ENCODE measurements around the gene XPO1.
"Not testable (repeated sequence)": the region's sequence is repeated elsewhere in the genome, so short reads cannot be mapped to it uniquely, and the experiment has no call there.

XPO1 gene, protein sequence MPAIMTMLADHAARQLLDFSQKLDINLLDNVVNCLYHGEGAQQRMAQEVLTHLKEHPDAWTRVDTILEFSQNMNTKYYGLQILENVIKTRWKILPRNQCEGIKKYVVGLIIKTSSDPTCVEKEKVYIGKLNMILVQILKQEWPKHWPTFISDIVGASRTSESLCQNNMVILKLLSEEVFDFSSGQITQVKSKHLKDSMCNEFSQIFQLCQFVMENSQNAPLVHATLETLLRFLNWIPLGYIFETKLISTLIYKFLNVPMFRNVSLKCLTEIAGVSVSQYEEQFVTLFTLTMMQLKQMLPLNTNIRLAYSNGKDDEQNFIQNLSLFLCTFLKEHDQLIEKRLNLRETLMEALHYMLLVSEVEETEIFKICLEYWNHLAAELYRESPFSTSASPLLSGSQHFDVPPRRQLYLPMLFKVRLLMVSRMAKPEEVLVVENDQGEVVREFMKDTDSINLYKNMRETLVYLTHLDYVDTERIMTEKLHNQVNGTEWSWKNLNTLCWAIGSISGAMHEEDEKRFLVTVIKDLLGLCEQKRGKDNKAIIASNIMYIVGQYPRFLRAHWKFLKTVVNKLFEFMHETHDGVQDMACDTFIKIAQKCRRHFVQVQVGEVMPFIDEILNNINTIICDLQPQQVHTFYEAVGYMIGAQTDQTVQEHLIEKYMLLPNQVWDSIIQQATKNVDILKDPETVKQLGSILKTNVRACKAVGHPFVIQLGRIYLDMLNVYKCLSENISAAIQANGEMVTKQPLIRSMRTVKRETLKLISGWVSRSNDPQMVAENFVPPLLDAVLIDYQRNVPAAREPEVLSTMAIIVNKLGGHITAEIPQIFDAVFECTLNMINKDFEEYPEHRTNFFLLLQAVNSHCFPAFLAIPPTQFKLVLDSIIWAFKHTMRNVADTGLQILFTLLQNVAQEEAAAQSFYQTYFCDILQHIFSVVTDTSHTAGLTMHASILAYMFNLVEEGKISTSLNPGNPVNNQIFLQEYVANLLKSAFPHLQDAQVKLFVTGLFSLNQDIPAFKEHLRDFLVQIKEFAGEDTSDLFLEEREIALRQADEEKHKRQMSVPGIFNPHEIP (N-terminal part only)

DNA sequence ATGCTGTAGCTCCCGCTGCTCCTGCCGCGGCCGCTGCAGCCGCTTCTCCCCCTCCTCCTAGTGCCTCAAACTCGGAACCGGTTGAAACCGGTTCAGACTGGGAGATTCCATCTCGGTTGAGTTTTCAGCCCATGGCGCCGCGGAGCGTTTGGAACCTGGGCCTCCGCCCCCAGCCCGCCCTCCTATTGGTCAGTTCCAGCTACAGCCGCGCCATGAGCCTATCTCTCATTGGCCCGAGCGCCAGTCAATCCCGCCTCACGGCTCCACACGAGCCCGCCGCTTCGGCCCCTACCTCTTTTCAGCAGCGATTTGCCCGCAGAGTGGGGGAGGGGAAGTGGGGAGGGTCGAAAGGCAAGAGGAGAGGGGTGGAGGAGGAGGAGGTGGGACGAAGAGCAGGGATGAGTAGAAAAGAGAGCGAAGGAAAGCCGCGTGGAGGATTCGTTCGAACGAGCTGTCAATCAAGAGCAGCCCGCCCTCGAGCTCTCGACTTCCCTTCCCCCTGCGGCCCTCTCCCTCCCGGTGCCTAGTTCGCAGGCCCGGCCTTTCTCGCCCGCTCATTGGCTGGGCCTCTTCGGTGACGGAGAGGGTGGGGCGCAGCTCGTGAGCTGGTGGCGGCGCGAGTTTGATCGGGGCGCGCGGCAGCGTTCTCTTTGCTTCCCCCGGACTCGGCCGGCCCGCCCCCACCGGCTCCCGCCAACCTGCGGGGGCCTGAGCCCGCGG is at the start of gene XPO1:
XPO1 (minus strand) TSS at position 157 of the 720 bp plus-strand sequence. CDS start 4,459 bp downstream, outside the sequence.
- peak; percentile 99 for DNase-seq (ENCODE audit: low read depth in 3 of 3)

DNA sequence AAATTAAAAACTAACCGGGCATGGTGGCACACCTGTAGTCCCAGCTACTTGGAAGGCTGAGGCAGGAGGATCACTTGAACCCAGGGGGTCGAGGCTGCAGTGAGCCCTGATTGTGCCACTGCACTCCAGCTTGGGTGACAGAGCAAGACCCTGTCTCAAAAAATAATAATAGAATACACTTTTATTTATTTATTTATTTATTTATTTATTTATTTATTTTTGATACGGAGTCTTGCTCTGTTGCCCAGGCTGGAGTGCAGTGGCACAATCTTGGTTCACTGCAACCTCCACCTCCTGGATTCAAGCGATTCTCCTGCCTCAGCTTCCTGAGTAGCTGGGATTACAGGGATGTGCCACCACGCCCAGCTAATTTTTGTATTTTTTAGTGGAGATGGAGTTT is 48.8 kb upstream of the XPO1 start:
- not testable (repeated sequence) for DNase-seq (ENCODE audit: low read depth in 3 of 3)

DNA sequence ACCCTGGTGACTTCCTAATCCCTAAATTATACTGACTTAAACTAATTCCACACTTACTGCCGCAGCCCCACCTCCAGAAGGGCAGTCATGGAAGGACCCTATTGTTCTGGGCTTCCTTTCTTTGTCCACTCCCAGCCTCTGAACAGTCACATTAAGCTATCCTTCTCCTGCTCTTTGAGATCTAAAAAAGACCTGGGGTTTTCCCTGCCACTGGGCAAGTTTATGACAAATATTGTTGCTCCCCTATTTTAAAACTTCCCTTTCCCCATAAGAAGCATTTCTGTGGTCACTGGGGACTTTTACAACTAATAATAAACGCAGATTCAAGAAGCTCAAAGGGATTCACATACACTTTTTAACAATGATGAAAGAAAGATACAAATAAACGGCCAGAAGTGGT is 47.2 kb upstream of the XPO1 start:
- DNase-seq (ENCODE audit: low read depth in 3 of 3): no peak

DNA sequence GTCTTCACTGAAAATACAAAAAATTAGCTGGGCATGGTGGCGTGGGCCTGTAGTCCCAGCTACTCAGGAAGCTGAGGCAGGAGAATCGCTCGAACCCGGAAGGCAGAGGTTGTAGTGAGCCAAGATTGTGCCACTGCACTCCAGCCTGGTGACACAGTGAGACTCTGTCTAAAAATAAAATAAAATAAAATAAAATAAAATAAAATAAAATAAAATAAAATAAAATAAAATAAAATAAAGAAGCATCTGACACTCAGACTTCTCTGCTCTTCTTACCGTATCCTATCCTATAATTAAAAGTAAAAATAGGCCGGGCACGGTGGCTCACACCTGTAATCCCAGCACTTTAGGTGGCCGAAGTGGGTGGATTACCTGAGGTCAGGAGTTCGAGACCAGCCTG is 46.2 kb upstream of the XPO1 start:
- not testable (repeated sequence) for DNase-seq (ENCODE audit: low read depth in 3 of 3)

DNA sequence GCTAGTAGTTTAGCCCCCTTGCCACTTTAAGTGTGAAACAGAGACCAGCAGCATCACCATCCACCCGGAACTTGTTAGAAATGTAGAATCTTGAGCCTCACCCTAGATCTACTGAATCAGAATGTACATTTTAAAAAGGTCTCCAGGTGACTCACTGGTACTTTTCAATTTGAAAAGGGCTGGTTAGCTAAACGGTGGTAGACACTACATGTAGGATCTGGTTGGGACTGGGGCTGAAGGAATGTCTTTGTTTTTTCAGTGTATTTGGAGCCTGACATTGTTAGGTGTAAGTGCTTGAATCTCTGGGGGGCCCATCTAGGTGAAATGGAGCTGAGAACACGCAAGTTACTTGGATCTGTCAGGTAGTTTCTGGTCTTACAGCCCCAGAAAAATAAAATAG is 44.0 kb upstream of the XPO1 start:
- no peak for DNase-seq (ENCODE audit: low read depth in 3 of 3)

DNA sequence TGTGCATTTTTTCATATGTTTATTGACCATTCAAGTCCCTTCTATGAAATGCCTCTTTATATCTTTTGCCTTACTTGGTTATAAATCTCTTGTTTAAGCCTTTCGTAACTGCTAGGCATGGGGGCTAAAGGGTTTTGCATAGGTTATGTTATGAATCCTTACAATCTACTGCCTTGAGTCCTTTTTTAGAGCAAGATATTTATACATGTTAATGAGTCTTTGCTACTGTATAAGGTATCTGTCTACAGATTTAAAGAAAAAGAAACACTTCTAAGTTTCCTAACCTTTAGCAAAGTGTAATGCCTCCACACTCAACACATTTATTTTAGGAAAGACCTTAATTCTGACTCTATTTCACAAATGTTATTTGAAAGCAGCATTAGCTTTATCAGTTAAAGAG is 43.6 kb upstream of the XPO1 start:
- DNase-seq (ENCODE audit: low read depth in 3 of 3): no peak

DNA sequence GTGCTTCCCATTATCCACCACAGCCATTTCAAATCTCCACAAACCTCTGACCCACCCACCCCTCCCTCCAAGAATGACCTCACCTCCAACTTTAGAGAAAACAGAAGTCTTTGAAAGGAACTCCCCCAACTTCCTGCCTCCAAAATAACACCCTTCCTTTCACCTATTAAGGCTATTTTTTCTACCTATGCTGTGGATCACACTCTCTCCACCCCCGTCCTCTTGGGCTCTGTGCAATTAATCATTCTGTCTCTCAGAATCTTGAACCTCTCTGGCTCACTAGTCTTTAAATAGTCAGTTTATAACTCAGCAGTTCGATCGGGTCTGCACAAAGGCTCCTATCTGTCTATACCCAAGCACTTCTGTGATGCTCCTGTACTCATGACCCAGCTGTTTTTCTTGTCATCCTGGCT is 37.3 kb upstream of the XPO1 start:
- no peak for DNase-seq (ENCODE audit: low read depth in 3 of 3)

DNA sequence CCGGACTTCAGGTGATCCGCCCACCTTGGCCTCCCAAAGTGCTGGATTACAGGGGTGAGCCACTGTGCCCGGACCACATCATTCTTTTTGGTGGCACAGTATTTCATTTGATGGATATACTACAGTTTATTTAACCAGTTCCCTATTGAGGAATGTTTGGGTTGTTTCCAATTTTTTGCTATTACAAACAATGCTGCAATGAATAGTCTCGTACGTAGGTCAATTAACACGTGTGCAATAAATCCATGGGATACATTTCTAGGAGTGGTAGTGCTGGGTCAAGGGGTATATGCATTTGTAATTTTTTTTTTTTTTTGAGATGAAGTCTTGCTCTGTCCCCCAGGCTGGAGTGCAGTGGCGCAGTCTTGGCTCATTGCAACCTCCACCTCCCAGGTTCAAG is 28.4 kb upstream of the XPO1 start:
- no peak for DNase-seq (ENCODE audit: low read depth in 3 of 3)

DNA sequence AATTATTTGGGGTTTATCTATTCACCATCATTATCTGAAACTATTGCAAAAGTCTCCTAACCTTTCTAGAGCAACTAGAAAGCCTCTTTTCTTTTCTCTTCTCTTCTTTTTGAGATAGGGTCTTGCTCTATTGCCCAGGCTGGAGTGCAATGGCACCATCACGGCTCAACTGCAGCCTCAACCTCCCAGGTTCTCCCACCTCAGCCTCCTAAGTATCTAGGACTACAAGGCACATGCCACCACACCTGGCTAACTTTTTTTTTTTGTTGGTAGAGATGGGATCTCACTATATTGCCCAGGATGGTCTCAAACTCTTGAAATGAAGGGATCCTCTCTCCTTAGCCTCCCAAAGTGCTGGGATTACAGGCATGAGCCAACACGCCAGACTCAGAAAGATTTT is 24.5 kb upstream of the XPO1 start:
- DNase-seq (ENCODE audit: low read depth in 3 of 3): no peak

DNA sequence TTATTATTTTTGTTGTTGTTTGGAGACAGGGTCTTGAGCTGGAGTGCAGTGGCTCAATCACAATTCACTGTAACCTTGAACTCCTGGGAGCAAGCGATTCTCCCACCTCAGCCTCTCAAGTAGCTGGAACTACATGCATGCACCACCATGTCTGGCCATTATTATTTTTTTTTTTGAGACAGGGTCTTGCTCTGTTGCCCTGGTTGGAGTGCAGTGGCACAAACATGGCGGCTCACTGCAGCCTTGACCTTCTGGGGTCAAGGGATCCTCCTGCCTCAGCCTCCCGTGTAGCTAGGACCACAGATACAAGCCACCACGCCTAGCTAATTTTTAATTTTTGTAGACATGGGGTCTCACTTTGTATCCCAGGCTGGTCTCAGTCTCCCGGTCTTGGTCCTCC is 20.0 kb upstream of the XPO1 start:
- no peak for DNase-seq (ENCODE audit: low read depth in 3 of 3)

DNA sequence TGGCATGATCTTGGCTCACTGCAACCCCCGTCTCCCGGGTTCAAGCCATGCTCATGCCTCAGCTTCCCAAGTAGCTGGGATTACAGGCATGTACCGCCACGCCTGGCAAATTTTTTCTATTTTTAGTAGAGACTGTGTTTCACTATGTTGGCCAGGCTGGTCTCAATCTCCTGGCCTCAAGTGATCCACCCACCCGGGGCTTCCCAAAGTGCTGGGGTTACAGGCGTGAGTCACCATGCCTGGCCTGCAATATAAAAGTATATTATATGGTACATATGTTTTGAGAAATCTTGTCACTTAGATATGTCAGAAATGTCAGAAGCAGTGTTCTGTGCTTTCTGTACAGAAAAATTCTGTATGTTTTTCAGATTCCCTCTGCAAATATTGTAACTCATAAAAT is 19.2 kb upstream of the XPO1 start:
- DNase-seq (ENCODE audit: low read depth in 3 of 3): no peak

DNA sequence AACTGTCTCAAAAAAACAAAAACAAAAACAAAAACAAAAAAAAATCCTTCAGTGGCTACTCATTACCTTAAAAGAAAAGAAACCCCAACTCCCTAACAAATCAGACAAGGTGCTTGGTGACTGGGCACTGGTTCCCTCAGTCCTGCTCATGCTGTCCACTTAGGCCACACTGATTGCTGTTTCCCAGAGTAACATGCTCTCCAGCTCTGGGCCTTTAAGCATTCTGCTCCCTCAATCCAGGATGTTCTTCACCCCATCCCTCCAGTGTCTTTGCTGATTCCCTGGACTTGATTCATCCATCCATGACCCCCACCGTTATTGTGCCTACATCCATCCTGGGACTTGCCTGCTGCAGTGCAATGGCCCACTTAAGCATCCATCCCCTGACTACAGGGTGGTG is 16.4 kb upstream of the XPO1 start:
- DNase-seq (ENCODE audit: low read depth in 3 of 3): no peak

DNA sequence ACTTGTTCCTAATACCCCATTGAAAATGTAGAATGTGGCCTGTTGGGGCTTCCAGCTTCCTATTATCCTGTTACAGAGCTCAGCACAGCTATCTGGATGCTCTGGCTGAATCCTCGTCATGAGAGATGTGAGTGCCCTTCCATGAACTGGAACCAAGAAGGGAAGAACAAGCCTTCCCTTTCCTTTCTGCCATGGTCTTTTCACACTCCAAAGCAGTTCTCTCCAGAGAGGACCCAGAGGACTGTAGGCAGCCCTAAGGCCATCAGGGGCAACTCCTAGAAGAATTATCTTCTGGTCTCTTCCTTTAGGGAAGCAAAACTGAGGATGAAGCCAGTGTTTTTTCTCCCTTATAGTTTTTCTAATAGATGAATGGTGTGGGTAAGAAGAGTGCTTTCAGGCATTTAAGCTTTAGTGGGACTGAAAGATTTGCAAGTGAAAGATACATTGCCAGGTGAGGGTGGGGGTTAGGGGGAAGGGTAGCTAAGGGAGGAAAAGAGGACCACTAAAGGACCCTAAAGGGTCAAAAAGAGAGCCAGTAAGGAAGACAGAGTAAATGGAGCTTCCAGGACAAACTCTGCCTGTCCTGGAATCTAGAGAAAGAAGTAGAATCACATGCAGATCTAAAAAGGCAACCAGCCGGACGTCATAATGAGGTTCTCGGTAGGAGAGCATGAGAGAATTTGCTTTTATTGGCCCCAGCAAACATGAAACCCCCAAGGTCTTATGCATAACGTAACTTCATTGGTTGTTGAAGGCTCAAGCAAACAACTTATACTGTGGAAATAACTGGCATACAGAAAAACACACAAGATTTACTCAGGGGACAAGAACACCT is 12.4 kb upstream of the XPO1 start:
- no peak for DNase-seq (ENCODE audit: low read depth in 3 of 3)

DNA sequence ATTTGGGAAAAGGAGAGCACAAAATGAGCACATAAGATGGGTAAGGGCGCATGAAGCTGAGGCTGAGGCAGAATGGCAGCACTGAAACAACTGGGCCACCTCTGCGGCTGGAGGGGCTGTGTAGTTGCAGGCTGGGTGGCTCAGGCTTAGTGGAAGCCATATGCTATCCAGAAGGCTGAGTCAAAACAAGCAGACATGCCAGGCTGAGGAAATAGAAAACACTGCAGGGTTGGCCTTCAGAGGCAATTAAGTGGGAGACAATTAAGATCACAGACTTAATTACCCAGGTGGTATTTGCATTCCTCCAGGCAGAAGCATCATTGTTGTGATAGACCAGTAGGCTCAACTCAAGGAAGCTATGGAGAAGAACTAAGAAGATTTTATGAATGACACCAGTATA is 11.4 kb upstream of the XPO1 start:
- DNase-seq (ENCODE audit: low read depth in 3 of 3): no peak

DNA sequence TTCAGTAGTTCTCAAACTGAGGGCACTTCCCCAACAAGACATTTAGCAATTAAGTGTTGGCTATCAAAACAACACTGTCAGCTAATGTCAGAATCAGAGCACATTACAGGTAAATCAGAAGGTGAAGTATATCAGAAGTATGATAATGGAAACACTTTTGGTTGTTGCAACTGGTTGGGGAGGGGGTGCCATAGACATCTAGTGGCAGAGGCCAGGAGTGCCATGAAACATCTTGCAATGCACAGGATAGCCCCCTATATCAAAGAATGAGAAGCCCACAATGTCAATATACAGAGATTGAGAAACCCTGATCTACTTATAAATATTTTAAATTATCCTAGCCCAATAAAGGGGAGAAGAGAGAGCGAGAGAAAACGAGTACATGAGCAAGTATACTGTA is 4.9 kb upstream of the XPO1 start:
- DNase-seq (ENCODE audit: low read depth in 3 of 3): no peak

DNA sequence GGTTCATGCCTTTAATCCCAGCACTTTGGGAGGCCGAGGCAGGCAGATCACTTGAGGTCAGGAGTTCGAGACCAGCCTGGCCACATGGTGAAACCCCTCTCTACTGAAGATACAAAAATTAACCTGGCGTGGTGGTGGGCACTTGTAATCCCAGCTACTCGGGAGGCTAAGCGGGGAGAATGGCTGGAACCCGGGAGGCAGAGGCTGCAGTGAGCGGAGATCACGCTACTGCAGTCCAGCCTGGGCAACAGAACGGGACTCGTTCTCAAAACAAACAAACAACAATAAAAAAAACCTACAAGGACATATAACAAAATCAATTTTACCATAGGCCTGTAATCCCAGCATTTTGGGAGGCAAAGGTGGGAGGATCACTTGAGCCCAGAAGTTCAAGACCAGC is 2.0 kb upstream of the XPO1 start:
- not testable (repeated sequence) for DNase-seq (ENCODE audit: low read depth in 3 of 3)

DNA sequence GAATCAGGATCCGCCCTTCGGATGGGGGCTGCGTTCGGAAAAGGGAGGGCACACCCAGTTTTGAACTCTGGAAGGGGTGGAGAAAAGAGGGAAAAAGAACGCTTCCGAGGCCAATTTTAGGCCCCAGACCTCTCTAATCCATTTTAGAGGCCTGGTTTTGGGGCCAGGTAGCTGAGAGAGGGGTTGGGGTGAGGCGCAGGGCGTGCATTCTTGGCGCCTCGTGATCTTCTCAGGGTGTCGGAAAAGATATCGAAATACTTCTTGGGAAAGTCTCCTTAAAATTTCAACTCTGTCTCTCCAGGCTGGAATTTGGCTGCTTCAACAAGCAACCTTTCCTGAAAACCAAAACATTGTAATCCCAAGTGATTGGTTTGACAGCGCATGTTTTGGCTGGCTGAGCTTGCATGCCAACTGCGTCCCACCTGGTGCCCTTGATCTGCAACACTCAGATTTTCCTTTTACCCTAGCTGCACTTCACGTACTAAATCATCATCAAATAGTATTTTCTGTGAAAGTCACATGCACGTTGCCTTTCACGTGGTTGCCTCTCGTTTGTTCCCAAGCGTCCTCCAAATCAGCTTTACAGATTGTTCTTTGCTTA is 864 bp upstream of the XPO1 start:
- DNase-seq (ENCODE audit: low read depth in 3 of 3): peak; percentile 27 to 56 (median 27)

DNA sequence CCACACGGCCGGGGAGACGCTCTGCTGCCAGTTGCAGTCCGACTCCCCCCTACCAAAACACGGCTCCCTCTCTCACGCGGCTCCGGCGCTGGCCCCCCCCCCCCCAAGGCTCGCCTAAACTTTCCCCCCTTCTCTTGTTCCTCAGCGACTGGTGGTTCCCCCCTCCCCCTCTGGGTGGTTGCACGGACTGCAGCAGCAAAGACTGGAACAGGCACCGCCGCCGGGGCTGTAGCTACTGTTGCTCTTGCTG is 281 bp downstream of the XPO1 start:
- no peak for DNase-seq (ENCODE audit: low read depth in 3 of 3)

DNA sequence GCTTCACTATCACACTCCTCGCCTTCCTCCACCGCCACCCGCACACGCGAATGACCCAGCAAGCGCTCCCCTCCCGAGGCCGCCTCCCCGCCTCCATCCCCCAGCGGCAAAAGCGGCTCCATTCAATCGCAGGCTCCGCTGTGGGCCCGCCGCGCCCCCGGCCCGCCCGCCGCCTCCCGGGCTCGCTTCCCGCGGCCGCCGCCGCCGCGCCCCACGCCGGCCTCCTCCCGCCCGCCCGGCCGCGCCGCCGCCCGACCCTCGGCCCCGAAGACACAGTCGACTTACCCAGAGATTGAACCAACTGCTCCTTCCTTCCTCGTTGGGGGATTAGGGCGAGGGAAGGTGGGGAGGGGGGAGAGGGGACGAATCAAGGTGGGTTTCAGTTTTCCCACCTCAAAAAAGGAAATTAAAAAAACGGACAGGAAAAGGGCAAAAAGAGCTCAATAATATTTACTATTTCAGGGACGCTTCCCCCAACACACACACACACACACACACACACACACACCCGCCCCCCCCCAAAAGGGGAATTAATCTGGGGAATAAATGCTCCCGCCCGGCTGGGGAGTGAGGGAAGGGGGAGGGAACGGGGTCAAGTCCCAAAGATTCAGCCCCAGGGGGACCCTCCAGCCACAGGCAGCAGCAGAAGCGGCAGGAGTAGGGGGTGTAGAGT is 743 bp downstream of the XPO1 start:
- peak in 1 of 3 donors; percentile 29 for DNase-seq (ENCODE audit: low read depth in 3 of 3)

DNA sequence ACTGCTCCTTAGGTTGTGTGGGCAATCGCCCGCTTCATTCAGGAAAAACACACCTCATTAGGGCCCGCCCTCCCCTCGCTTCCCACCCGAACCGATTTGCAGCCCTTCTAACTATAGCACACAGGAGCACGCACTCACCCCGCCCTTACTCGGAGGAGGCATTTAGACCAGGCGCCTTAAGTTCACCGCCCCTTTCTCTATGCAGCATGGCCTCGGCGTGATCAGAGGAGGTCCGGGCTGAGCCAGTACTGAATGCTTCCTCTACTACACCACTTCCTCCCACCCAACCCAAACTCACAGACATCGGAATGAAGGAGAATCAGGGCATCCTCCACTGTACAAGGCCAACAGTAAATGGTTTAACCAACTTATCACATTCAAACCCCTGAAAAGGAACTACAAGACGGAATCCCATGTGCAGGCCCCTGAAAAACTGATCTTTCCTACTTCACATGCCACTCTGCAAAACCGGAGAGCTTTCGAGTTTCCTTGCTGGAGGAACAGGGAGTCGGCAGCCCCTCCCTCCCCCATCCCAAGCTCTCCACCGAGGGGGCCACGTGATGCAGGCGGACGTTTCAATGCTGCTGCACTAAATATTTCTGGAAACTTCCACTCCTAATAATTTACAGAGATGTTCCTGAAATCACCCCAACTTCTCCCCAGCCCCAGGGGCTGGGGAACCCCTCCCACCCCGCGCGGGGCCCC is 1.4 kb downstream of the XPO1 start:
- DNase-seq (ENCODE audit: low read depth in 3 of 3): peak; percentile 62 to 80 (median 76)

Data from stimulated activated CD4-positive, alpha-beta T cell treated with anti-CD3 and anti-CD28 coated beads, TNF-alpha, amount 100 ng/mL, for 48 hours (primary cell).